Uterus (tissue), 2 donors: ENCODE measurements around the gene IGIP.

Experiments
- CTCF ChIP-seq, 4 experiments: fragments of 200-600 bp in 2 of 4; fragments of 450-650 bp in 2 of 4; sonication (generic) in 2 of 4; IDR thresholded peaks; one replicate each; pipeline ENCODE4 v1.5.1; 2016 to 2019; ENCODE audit warnings: antibody characterized with exemption in 4 of 4, mild to moderate bottlenecking in 2 of 4, moderate library complexity in 1 of 4
- POLR2A ChIP-seq, 2 donors: fragments of 450-650 bp; IDR thresholded peaks; one replicate each; pipeline ENCODE4 v1.6.1; 2016; ENCODE audit warnings: antibody characterized with exemption in 2 of 2, mild to moderate bottlenecking in 1 of 2, moderate library complexity in 1 of 2

DNA sequence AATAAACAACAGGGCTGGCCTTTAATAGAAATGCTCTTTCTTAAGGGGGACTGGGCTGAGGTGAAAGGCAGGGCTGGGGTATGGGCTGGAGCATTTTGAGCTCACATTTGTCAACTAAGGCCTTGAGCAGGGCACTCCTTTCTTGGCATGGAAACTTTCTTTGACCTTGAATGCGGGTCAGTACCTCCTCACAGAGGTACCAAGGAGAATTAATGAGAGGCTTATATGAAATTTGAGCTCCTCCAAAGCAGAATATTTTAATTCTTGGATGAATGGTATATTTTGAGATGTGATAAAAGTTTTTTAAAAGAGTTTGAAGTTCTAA lies 52.3 kb downstream of the IGIP start:
- TF ChIP-seq CTCF (IDR thresholded peaks at IDR 0.05) (no peak), POLR2A (IDR thresholded peaks at IDR 0.05) (no peak)
